Measurements from ENCODE around the gene PRCC.

PRCC gene

GRCh38 chr1:156821801-156822200 is 54.5 kb downstream of the PRCC start:
- no peak for DNase-seq (ENCODE audit: low read depth)
- in situ Hi-C loops (cut with HindIII; ENCODE audit: low sequenced_read_pairs): no loop called here
- no peak for TF ChIP-seq CTCF (IDR thresholded peaks at IDR 0.05; ENCODE audit: low read depth, low read length, missing control alignments)
- no peak overlapping the region for H3K4me3 ChIP-seq (ENCODE audit: low read depth, low read length)

- no peak for TF ChIP-seq CTCF (IDR thresholded peaks at IDR 0.05; ENCODE audit: low read depth, low read length, missing control alignments)
- in situ Hi-C loops (cut with HindIII; ENCODE audit: low sequenced_read_pairs): no loop called here
- no peak overlapping the region for H3K4me3 ChIP-seq (ENCODE audit: low read depth, low read length)
- no peak for DNase-seq (ENCODE audit: low read depth)
Measured at GRCh38 chr1:156822680-156823079, 55.3 kb downstream of the PRCC start.

- no peak for DNase-seq (ENCODE audit: low read depth)
- in situ Hi-C loops (cut with HindIII; ENCODE audit: low sequenced_read_pairs): no loop called here
- no peak for TF ChIP-seq CTCF (IDR thresholded peaks at IDR 0.05; ENCODE audit: low read depth, low read length, missing control alignments)
- H3K4me3 ChIP-seq (ENCODE audit: low read depth, low read length): no peak overlapping the region
Measured at GRCh38 chr1:156823210-156823790, 56.0 kb downstream of the PRCC start.

GRCh38 chr1:156826630-156827029 is 59.3 kb downstream of the PRCC start:
- TF ChIP-seq CTCF (IDR thresholded peaks at IDR 0.05; ENCODE audit: low read depth, low read length, missing control alignments): no peak
- in situ Hi-C loops (cut with HindIII; ENCODE audit: low sequenced_read_pairs): no loop called here
- H3K4me3 ChIP-seq (ENCODE audit: low read depth, low read length): no peak overlapping the region
- DNase-seq (ENCODE audit: low read depth): no peak

GRCh38 chr1:156828400-156829124 is 61.2 kb downstream of the PRCC start:
- in situ Hi-C loops (cut with HindIII; ENCODE audit: low sequenced_read_pairs): no loop called here
- TF ChIP-seq CTCF (IDR thresholded peaks at IDR 0.05; ENCODE audit: low read depth, low read length, missing control alignments): no peak
- DNase-seq (ENCODE audit: low read depth): no peak
- H3K4me3 ChIP-seq (ENCODE audit: low read depth, low read length): no peak overlapping the region

- in situ Hi-C loops (cut with HindIII; ENCODE audit: low sequenced_read_pairs): no loop called here
- no peak for DNase-seq (ENCODE audit: low read depth)
Measured at GRCh38 chr1:156832434-156832833, 65.1 kb downstream of the PRCC start.

More at GRCh38 chr1:156832434-156832833, 65.1 kb downstream of the PRCC start:
- no peak for TF ChIP-seq CTCF (IDR thresholded peaks at IDR 0.05; ENCODE audit: low read depth, low read length, missing control alignments)
- no peak overlapping the region for H3K4me3 ChIP-seq (ENCODE audit: low read depth, low read length)
